Endothelial cell of umbilical vein (primary cell): Measurements from ENCODE around the gene SRSF3. TPM values are rescaled to one million over a fixed set of nuclear protein-coding genes. Genes with fewer than 3 reads are reported as not detected.
A peak's percentile ranks its signal among the peaks of the same experiment; 100 is the strongest.

ENCODE experiments used
- BruUV-seq: library from RNA; stranded (reverse); fragments of 400-500 nt; replicated peaks from 2 replicates; lab custom pipeline; 2021; lab: Mats Ljungman, UMichigan
- CTCF ChIA-PET: fragments of 300-600, 350-600 bp; sonication (Branson Sonifier 250); formaldehyde crosslinking; loops from one replicate; lab custom pipeline; 2021; ENCODE audit warnings: antibody characterized with exemption, inconsistent platforms; lab: Charles Lee
- POLR2A ChIA-PET: fragments of 300-600, 350-600 bp; sonication (Branson Sonifier 250); formaldehyde crosslinking; loops from one replicate; lab custom pipeline; 2021; ENCODE audit warnings: antibody characterized with exemption, inconsistent platforms; lab: Charles Lee
- DNase-seq: peaks from one replicate; pipeline ENCODE4 v3.0.0-alpha.2; 2011; ENCODE audit warnings: low read depth, low spot score
- FAIRE-seq: peaks from 2 replicates; lab custom pipeline; 2011; peaks lifted over from hg19 to GRCh38; lab: Jason Lieb, UNC
- H2AFZ ChIP-seq: 2 replicates; pipeline ENCODE4 v1.6.0; 2012; ENCODE audit warnings: low read depth, low read length, control low read depth, inconsistent platforms
- H3K27ac ChIP-seq: 2 replicates; pipeline ENCODE4 v1.5.1; 2011; ENCODE audit warnings: low read depth, mild to moderate bottlenecking, control low read depth, low read length, moderate library complexity; ENCODE audit not compliant: insufficient read depth
- H3K27me3 ChIP-seq, 2 experiments: 2 replicates each; pipeline versions ENCODE4 v1.6.0 to v1.6.1; 2011; ENCODE audit warnings: low read length in 2 of 2, mixed read lengths in 1 of 2; ENCODE audit not compliant: control insufficient read depth in 2 of 2, insufficient read depth in 2 of 2
- H3K36me3 ChIP-seq, 2 experiments: 2 replicates in 1 of 2; 3 replicates in 1 of 2; pipeline ENCODE4 v1.5.1; 2011; ENCODE audit warnings: low read length in 2 of 2, mild to moderate bottlenecking in 1 of 2, moderate library complexity in 1 of 2; ENCODE audit not compliant: control insufficient read depth in 2 of 2, insufficient read depth in 2 of 2; ENCODE audit errors: extremely low read depth in 1 of 2
- H3K4me1 ChIP-seq: 3 replicates; pipeline ENCODE4 v1.5.1; 2011; ENCODE audit warnings: mild to moderate bottlenecking, low read length; ENCODE audit not compliant: control insufficient read depth, insufficient read depth; ENCODE audit errors: extremely low read depth
- H3K4me2 ChIP-seq: 2 replicates; pipeline ENCODE4 v1.6.1; 2011; ENCODE audit warnings: low read length, control low read depth, mixed read lengths; ENCODE audit not compliant: insufficient read depth
- H3K4me3 ChIP-seq, 3 experiments: fragments of 200-600 bp in 1 of 3; sonication (generic), shearing (Covaris generic) in 1 of 3; replicated peaks in 1 of 3; 2 replicates each; pipeline ENCODE4 v1.5.1; 2011 to 2016; ENCODE audit warnings: control low read depth in 3 of 3, low read length in 3 of 3, mild to moderate bottlenecking in 2 of 3, inconsistent platforms in 1 of 3, low read depth in 1 of 3, moderate library complexity in 1 of 3; ENCODE audit not compliant: insufficient read depth in 1 of 3
- H3K79me2 ChIP-seq: 2 replicates; pipeline ENCODE4 v1.6.0; 2012; ENCODE audit warnings: low read length, inconsistent platforms; ENCODE audit not compliant: control insufficient read depth, insufficient read depth
- H3K9ac ChIP-seq: replicated peaks from 2 replicates; pipeline ENCODE3; 2011; ENCODE audit warnings: low read length, control low read depth; ENCODE audit not compliant: insufficient read depth; ENCODE audit errors: extremely low read depth
- H3K9me1 ChIP-seq: replicated peaks from 3 replicates; pipeline ENCODE4 v1.6.0; 2011; ENCODE audit warnings: mild to moderate bottlenecking, low read length; ENCODE audit not compliant: control insufficient read depth, insufficient read depth; ENCODE audit errors: extremely low read depth
- H3K9me3 ChIP-seq: replicated peaks from 2 replicates; pipeline ENCODE4 v1.5.1; 2012; ENCODE audit warnings: low read length, inconsistent platforms; ENCODE audit not compliant: control insufficient read depth, insufficient read depth
- H4K20me1 ChIP-seq: replicated peaks from 2 replicates; pipeline ENCODE3; 2011; ENCODE audit warnings: mild to moderate bottlenecking, low read length; ENCODE audit not compliant: control insufficient read depth, insufficient read depth; ENCODE audit errors: extremely low read depth
- EZH2 ChIP-seq: IDR thresholded peaks from 2 replicates; pipeline ENCODE4 v1.6.1; 2012; ENCODE audit warnings: borderline replicate concordance, low read depth, mild to moderate bottlenecking, moderate library complexity, low read length, inconsistent platforms; ENCODE audit not compliant: severe bottlenecking
- FOS ChIP-seq: IDR thresholded peaks from 2 replicates; pipeline ENCODE4 v1.6.1; 2011; ENCODE audit warnings: mild to moderate bottlenecking, low read length, moderate library complexity, borderline replicate concordance; ENCODE audit not compliant: insufficient read depth
- GATA2 ChIP-seq: IDR thresholded peaks from 2 replicates; pipeline ENCODE4 v1.7.0; 2011; ENCODE audit warnings: low read depth, mild to moderate bottlenecking, moderate library complexity, mixed read lengths, low read length; ENCODE audit not compliant: insufficient read length, insufficient read depth
- JUN ChIP-seq: IDR thresholded peaks from 2 replicates; pipeline ENCODE4 v1.6.1; 2011; ENCODE audit warnings: borderline replicate concordance, low read depth; ENCODE audit not compliant: insufficient read length, insufficient read depth
- MYC ChIP-seq: IDR thresholded peaks from one replicate; pipeline ENCODE4 v1.6.1; 2011; ENCODE audit warnings: mild to moderate bottlenecking, low read depth, low read length
- POLR2A ChIP-seq: IDR thresholded peaks from 2 replicates; pipeline ENCODE4 v1.6.1; 2012; ENCODE audit warnings: low read depth, mild to moderate bottlenecking, control low read depth, low read length
- POLR2AphosphoS5 ChIP-seq: IDR thresholded peaks from 2 replicates; pipeline ENCODE4 v1.6.1; 2012; ENCODE audit warnings: low read depth, mild to moderate bottlenecking, control low read depth, low read length, moderate library complexity; ENCODE audit not compliant: insufficient read depth
- dilution Hi-C: fragments of 300-500 bp; cut with MboI; formaldehyde crosslinking; loops from one replicate; pipeline ENCODE4 v1.15.0; 2019; ENCODE audit warnings: low sequenced_read_pairs; ENCODE audit not compliant: extremely low pct_ligation_motif_present
- intact Hi-C: fragments of 100-400 bp; cut with micrococcal nuclease; formaldehyde crosslinking; loops from one replicate; pipeline ENCODE4 v1.10.0; 2022
- polyA plus RNA-seq, 4 experiments: library from polyadenylated mRNA; depleted of rRNA in 3 of 4; stranded (reverse) in 3 of 4; unstranded in 1 of 4; fragments of >200 nt; gene quantifications; 2 replicates each; pipeline versions ENCODE4 v1.2.1 to v1.2.3, GENCODE V29; 2011 to 2012; ENCODE audit warnings: missing spikeins in 1 of 4
- total RNA-seq: library from RNA; stranded (reverse); gene quantifications from 2 replicates; pipeline ENCODE4 v1.2.3, GENCODE V29; 2021
- TF ChIP-seq, protein P1 (sequence below), 2 donors: IDR thresholded peaks; 1 replicate in 1 of 2; 2 replicates in 1 of 2; pipeline ENCODE4 v1.5.1; 2011; ENCODE audit warnings: low read length in 2 of 2, mild to moderate bottlenecking in 2 of 2, moderate library complexity in 2 of 2, control low read depth in 1 of 2, inconsistent platforms in 1 of 2, low read depth in 1 of 2; ENCODE audit not compliant: insufficient read depth in 1 of 2; ENCODE audit errors: extremely low read depth in 1 of 2
- TF ChIP-seq, protein P2 (sequence below): IDR thresholded peaks from 2 replicates; pipeline ENCODE4 v1.6.1; 2011; ENCODE audit not compliant: insufficient read depth, insufficient read length

SRSF3 gene
- total and polyA plus RNA-seq, 2 donors (not counting 3 experiments of a cell fraction or from before 2014, with no cell fraction given), result 317 to 393 TPM

DNA sequence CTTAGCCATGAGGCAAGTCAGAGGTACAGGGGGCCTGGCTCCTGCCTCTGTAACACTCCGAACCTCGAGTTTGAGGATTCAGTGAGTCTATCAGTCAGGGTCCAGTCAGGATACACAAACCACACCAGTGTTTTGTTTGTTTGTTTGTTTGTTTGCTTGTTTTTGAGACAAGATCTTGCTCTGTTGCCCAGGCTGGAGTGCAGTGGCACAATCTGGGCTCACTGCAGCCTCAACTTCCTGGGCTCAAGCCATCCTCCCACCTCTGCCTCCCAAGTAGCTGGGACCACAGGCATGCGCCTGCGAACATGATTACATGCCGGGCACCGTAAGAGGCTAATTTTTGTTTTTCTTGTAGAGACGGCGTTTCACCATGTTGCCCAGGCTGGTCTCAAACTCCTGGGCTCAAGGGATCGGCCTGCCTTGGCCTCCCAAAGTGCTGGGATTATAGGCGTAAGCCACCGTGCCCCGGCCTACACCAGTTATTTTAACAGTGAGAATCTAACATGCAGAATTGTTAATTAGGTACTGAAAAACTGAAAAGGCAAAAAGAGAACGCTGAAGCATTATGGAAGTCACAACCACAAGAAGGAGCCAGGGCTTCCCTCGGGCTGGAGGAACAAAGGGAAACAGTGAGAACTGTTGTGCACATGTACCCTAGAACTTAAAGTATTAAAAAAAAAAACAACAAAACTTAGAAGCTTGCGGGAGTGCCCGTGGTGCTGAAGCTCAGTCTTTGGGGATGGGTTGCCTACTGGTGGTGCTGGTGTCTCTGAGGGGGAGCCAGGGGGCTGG, 40.4 kb downstream of the SRSF3 start:
- no peak overlapping the region for H3K4me3 ChIP-seq
- dilution Hi-C loops, result no loop called here
- intact Hi-C loops, result no loop called here
- peak overlapping the region; percentile 55 for H2AFZ ChIP-seq
- no peak for FAIRE-seq
- DNase-seq, result no peak
- no peaks in the 10 kb centered on the region for H3K79me2 ChIP-seq
- no peaks in the 10 kb centered on the region for H3K27me3 ChIP-seq
- no peaks in the 10 kb centered on the region for H3K9me1 ChIP-seq
- H3K36me3 ChIP-seq, result no peaks in the 10 kb centered on the region
- no peak overlapping the region for H3K27ac ChIP-seq
- H3K4me1 ChIP-seq, result peaks cover 6% of the 10 kb centered on the region
- no TSS peak for BruUV-seq
- H3K9ac ChIP-seq, result no peak overlapping the region
- ChIA-PET CTCF (interaction anchor here (0.9 to 3.2 kb wide), 6 partner anchors 9 to 125 kb away, joined by 3 to 11 read pairs (median 4); no protein-coding TSS in a partner anchor), POLR2A (interaction anchor here (0.6 to 1.0 kb wide), 2 partner anchors 44 to 120 kb away, joined by 4 to 7 read pairs; partner anchors contain the start of gene CDKN1A)
- H4K20me1 ChIP-seq, result no peaks in the 10 kb centered on the region
- no peak for TF ChIP-seq POLR2A
- no peak for TF ChIP-seq POLR2AphosphoS5
- TF ChIP-seq GATA2, result no peak
- H3K9me3 ChIP-seq, result no peaks in the 10 kb centered on the region
- H3K4me2 ChIP-seq, result no peak overlapping the region

DNA sequence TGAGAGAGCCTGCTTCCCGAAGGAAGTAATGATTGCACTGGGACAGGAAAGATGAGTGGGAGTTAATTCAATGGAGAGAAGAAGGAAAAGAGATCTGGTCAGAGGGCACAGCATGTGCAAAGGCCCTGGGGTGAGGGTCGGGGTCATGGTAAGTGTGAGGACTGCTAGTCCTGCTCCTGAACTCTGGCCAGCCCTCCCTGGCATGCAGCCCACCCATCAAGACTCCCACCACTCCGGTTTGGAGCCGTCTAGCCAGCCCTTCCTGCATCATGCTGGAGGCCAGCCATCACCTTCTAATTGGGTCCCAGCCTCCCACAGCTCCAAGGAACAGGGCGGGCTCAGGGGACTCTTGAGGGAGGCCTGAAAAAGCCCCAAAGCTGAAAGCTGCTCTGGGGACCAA, 42.1 kb downstream of the SRSF3 start:
- Histone ChIP-seq H3K4me2 (no peak overlapping the region), H3K9me3 (no peaks in the 10 kb centered on the region), H3K9ac (no peak overlapping the region), H3K27me3 (no peaks in the 10 kb centered on the region), H3K4me3 (no peak overlapping the region), H2AFZ (no peak overlapping the region), H3K27ac (no peak overlapping the region), H3K79me2 (no peaks in the 10 kb centered on the region), H3K9me1 (no peaks in the 10 kb centered on the region), H3K4me1 (peaks cover 6% of the 10 kb centered on the region), H3K36me3 (no peaks in the 10 kb centered on the region), H4K20me1 (no peaks in the 10 kb centered on the region)
- FAIRE-seq (no peak), DNase-seq (no peak)
- CTCF ChIA-PET, result interaction anchor here (3.2 kb wide), 1 partner anchor 11 kb away, joined by 11 read pairs; no protein-coding TSS in a partner anchor
- TF ChIP-seq, protein P1, sequence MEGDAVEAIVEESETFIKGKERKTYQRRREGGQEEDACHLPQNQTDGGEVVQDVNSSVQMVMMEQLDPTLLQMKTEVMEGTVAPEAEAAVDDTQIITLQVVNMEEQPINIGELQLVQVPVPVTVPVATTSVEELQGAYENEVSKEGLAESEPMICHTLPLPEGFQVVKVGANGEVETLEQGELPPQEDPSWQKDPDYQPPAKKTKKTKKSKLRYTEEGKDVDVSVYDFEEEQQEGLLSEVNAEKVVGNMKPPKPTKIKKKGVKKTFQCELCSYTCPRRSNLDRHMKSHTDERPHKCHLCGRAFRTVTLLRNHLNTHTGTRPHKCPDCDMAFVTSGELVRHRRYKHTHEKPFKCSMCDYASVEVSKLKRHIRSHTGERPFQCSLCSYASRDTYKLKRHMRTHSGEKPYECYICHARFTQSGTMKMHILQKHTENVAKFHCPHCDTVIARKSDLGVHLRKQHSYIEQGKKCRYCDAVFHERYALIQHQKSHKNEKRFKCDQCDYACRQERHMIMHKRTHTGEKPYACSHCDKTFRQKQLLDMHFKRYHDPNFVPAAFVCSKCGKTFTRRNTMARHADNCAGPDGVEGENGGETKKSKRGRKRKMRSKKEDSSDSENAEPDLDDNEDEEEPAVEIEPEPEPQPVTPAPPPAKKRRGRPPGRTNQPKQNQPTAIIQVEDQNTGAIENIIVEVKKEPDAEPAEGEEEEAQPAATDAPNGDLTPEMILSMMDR (IDR thresholded peaks at IDR 0.05; ENCODE audit: extremely low read depth in 1 of 2, insufficient read depth in 1 of 2, low read depth in 1 of 2, low read length in 2 of 2), result no peak
- TF ChIP-seq FOS, result no peak
- no peak for TF ChIP-seq POLR2A
- TF ChIP-seq MYC, result no peak
- TF ChIP-seq GATA2, result no peak
- TF ChIP-seq POLR2AphosphoS5, result no peak
- TF ChIP-seq, protein P2, sequence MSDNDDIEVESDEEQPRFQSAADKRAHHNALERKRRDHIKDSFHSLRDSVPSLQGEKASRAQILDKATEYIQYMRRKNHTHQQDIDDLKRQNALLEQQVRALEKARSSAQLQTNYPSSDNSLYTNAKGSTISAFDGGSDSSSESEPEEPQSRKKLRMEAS, result no peak
- TF ChIP-seq JUN, result no peak
- TF ChIP-seq EZH2, result no peak
- dilution Hi-C loops, result no loop called here
- intact Hi-C loops, result no loop called here
- BruUV-seq, result no TSS peak
- POLR2A ChIA-PET, result no interaction called here
